GM21390 (cell line): ENCODE data around the gene AJAP1.
"Not testable (repeated sequence)": the region's sequence is repeated elsewhere in the genome, so short reads cannot be mapped to it uniquely, and the experiment has no call there.

ENCODE experiments used
- ATAC-seq: cut with Tn5 transposase; IDR thresholded peaks from one replicate; pipeline ENCODE4 v1.9.1; 2021; ENCODE audit not compliant: unreplicated experiment

AJAP1 gene, protein sequence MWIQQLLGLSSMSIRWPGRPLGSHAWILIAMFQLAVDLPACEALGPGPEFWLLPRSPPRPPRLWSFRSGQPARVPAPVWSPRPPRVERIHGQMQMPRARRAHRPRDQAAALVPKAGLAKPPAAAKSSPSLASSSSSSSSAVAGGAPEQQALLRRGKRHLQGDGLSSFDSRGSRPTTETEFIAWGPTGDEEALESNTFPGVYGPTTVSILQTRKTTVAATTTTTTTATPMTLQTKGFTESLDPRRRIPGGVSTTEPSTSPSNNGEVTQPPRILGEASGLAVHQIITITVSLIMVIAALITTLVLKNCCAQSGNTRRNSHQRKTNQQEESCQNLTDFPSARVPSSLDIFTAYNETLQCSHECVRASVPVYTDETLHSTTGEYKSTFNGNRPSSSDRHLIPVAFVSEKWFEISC

DNA sequence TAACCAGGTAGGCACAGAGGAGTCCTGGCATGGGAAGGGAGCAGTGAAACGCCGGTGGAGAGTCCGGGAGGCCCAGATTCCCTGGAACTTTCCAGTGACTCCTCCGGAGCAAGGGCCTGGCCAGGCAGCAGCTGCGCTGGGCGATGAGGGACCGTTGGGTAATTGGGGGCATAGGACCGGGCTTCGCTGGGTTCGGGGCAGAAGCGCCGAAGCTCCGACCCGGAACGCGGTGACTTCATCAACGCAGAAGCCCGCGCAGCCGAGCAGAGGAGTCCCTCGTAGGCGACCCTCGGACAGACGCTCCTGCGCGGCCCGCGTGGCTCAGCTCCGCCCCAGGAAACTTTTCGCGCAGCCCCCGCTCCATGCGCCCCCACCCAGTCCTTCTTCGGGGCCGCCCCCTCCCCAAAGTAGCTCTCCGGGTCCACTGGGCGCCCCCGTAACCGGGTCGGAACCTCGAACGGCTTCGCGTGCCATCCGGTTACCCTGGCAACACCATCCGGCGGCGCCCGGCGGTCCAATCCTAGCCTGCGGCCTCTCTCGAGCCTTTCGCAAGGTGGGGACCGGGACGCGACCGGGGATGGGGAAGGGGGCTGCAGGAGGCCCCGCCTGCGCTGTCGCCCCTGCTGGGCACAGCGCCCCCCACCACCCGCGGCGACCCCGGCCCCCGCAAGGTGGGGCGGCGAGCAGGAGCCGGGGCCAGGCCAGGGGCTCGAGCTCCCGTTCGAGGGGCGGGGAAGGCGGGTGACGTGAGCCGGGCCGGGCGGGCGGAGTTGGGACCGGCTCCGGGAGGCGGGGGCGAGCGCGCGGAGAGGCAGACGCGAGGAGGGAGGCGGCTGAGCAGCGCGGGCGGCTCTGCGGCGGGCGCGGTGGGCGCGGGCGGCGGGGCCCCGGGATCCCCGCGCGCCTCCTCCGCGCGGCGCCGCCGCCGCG is at the start of gene AJAP1:
AJAP1 (plus strand) TSS at position 814 of the 930 bp plus-strand sequence. CDS start 817 bp downstream, outside the sequence.
- no peak for ATAC-seq

DNA sequence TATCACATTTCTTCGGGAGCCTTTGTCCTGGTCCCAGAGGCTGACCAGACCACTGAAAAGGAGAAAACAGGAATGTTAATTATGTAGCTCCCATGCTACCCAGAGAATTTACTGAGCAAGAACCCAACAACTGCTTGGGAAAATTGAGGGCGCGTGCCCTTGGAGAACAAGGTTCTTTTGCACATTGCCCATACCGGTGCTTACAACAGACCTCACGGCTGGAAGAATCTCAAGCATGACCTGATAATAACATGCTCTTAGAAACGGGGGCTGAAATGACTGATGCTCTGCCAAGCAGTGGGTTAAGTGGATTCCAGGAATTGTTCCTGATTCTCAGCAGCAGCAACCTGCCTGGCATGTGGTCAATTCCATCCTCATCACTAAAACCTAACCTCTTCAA is 49.3 kb upstream of the AJAP1 start:
- no peak for ATAC-seq

DNA sequence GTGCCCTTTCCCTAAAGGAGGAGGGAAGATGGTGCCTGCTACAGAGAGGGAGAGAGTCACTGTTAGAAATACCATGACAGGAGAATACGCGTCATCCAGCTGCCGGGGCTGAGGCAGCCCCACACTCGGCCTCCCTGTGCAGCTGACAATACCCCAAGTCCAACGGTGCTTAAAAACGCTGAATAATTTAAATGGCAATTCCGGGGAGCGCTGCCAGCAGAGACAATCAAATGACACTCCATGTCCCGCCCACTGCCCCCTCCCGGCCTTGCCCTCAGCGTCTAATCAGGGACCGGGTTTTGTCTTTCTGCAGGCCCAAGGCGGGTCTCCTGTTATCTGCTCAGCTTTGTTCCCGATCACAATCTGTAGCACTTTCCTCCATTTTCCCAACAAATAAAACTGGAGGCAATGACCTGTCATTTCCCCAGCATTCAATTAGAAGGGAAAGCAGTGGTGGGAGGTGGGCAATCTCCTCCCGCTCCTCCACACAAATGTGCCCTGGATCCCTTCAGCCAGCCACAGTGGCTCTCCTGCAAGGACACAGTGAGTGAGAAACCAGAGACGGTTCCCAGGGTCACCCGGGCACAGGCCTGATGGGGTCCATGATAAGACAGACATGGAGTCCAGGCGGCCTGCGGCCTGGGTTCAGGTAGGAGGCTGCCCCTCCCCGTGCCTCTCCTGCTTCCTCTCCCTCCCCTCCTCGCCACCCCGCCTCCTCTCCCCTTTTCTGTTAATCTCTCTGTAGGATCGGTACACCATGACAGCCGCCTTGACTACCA is 42.7 kb upstream of the AJAP1 start:
- no peak for ATAC-seq

DNA sequence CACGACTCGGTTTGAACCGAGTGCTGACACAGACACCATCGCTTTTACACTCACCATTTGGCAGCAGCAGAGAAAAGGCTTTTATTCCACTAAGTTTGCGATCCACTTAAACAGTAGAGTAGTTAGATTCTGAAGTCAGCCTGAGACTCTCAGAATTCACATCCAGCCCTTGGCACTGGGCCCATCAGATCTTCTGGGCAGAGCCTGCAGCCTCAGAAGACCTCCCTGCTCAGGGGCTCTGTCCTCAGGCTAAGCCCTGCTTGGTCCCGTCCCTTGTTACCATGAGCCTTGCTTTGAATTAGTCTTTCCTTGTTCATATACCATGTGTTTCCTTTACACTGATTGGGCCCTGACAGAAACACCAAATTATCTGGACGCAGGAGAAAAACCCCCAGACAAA is 41.4 kb upstream of the AJAP1 start:
- no peak for ATAC-seq

DNA sequence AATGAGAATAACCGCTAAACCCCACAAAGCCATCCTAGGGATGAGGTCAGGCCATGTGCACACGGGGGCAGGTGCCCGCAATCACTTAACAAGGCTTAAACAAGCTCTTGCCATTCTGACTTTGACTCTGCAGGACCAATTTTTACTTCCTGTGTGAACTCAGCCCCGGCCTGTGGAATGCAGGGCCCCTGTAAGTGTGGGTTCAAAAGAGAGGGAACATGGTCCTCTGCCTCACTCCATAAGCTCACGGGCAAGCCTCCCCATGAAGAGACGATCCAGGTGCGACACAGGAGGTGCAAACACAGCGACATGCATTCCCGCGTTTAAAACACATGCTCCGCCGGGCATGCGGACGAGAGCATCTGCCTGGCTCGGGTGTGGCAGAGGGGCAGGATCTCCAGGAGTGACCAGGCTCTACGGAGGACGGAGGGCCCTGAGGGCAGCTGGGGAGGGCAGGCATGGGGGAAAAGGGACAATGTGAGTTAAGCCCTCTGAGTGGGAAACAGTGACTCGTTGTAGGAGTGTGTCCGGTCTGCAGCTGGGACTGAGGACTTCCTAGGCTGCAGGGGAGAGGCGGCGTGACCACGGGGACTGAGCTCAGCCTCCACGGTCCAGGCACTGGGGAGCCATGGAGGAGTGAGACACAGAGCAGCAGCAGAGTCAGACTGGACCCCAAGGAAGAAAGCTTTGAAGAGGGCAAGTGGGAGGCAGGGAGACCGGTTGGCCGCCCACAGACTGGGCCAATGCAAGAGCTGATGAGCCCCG is 40.6 kb upstream of the AJAP1 start:
- no peak for ATAC-seq

DNA sequence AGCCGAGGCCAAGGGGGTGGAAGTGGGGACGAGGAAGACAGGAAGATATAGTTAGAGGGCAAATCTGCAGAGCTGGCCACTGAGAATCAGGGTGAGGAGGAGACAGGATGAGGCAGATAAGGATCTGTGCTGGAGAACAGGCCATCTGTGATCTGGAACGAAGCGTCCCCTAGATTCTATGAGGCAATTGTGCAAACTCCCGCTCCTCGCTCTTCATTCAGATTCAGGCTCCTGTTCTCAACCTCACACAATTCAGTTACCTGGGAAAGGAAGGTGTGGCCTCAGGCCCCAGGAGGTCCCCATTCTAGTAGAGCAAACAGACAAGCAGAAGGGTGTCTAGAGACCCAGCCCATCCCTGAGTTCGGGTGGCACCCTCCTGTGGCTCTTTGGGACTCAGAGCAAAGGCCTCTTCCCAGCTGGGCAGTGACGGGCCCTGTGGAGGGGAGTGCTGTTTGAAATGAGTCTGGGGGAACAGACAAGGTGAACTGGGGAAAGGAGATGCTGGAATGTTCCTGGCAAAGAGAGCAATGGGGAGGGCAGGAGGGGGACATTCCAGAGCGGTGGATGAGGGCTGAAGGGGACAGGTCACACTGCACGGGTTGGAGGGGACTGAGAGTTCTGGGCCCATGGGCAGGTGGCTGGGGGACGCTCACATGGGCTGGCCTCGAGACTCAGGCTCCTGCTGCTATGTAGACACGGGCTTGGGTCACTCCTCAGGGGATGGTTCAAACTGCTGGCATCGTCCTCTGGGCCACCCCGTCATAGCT is 39.9 kb upstream of the AJAP1 start:
- ATAC-seq, result no peak

DNA sequence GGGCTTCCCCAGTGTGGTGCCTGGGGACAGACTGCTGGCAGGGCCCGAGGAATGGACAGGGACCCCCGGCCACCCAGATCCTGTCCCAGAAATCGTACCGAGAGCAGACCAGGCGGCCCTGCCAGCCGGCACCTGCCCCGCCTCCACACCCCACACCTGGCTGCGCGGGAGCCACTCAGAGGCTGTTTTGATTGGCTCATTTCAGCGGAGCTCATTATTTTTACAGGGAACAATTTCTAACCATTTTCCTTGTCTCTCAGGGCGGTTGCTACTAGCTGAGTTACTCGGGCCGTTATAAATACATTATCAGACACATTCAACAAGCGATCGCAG is 39.3 kb upstream of the AJAP1 start:
- ATAC-seq, result no peak

DNA sequence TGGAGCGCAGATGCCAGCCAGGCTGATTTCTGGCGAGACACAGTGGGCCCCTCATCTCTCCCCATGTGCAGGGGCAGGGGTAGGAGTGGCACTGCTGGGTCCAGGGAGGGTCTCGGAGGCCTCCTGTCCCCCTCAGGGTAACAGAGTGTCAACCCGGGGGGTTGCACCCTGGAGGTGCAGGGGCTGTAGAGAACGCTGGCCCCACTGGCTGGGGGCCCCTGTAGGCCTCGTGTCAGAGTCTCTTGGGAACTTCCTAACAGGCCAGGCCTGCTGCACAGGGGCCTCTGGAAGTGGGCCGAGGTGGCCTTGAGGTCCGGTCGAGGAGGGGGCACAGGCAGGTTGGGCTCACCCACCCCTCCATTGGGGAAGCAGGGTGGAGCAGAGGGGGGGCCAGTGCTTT is 38.9 kb upstream of the AJAP1 start:
- ATAC-seq, result no peak

DNA sequence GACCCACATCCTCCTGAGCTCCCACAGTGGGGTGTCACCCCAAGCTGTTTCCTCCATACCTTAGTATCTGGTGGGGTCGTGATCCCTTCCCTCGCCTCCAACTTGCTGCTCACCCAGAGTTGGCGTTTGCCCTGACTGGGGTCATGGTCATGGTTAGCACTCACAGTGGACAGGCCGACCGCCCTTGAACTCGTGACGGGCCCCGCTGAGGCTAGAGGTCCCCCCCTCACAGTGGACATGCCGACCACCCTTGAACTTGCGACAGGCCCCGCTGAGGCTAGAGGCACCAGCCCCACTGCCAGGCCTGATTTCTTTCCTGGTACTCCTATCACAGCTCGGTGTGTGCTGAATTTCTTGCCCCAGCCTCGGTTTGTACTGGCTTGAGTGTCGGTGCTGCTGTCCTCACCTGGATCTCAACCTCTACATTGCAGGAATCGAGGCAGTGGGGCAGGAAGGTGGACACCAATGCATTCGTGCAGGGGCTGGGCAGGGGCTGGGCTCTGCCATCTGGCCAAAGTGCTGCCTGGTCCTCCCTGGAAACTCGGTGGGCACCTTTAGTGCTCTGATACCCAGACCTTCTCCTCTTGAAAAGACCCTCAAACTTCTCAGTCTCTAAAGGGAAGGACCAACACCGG is 37.5 kb upstream of the AJAP1 start:
- ATAC-seq, result no peak

DNA sequence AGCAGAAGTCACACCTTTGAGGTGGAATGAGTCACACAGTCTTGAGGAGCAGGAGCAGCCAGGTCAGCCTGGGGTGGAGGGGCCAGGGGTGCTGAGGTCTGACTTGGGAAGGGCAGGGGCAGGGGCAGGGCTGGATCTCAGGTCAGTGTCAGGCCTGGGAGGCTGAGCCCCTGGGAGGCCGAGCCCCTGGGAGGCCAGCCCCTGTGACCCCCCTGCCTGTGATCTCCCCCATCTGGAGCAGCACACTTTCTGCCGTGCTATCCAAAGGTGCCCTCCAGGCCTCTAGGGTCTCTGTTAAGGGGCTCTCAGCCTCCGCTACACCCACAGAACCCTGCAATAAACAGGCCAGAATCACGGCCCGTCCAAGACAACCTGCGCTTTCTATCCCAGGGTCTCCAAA is 36.9 kb upstream of the AJAP1 start:
- ATAC-seq, result no peak

DNA sequence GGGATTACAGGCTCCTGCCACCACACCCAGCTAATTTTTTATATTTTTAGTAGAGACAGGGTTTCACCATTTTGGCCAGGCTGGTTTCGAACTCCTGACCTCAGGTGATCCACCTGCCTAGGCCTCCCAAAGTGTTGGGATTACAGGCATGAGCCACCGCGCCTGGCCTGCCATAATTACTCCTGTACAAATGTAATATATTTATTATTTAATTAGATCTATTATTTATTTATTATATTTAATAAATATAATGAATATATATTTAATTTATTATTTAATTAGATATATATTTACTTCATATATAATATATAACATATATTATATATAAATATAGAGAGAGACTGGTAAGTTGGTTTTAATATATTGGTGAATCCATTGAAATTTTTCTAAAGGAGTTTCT is 35.6 kb upstream of the AJAP1 start:
- ATAC-seq, result not testable (repeated sequence)

DNA sequence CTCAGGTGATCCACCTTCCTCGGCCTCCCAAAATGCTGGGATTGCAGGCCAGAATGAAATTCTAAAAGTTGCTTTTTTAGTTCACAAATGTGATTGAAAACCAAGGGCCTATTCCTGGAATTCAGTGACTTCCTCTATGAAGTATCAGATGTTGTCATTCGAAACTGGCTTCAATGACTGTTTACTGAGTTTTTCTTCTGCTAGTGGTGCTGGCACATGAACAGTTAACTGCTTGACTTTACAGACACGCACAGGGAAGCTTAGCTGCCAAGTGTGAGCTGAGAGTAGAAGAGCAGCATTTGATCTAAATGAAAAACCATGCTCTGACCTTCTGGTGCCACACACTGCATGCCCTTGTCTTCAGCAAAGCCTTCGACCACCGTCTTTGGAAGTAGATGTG is 32.8 kb upstream of the AJAP1 start:
- no peak for ATAC-seq

DNA sequence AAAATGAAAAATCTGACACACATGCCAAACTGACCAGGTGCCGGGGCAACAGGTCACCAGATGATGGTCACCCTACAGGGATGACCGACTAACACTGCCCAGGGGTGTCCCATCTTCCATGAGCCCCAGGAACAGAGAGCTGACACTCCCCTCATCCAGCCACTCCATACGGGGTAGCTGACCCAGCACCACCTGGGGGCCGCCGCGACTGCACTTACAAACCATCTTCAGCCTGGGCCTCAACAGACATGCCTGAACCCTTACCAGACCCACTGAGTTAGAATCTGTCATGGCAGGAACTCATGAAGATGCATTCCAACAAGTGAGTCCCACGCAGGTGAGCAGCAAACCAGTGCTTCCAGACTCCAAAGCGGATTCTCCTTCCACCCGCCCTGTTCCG is 31.6 kb upstream of the AJAP1 start:
- ATAC-seq, result no peak

DNA sequence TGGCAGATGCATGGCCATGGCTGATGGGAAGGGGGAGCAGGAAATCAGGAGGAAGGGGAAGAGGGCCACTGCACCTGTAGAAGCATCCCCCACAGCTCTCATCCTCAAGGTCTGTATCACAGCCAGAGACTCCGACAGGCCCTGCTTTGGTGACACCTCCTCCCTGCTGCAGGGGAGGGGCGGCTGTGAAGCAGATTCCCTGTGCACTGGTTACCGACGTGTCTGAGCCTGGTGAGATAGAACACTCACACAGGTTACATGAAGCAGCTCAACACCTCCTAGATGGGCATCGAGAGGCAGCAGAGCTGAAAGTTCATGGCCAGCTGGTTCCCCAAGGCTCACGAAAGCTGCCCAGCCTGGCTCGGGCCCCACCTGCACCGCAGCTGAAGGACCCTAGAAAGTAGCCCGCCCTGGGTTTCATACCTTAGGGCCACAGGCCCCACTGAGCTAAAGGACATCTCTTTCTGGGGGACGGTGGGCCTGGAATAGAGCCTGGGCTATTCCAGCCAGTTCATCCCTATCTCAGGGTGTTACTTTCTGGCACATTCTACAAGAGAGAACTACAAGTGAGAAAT is 30.2 kb upstream of the AJAP1 start:
- ATAC-seq, result no peak

DNA sequence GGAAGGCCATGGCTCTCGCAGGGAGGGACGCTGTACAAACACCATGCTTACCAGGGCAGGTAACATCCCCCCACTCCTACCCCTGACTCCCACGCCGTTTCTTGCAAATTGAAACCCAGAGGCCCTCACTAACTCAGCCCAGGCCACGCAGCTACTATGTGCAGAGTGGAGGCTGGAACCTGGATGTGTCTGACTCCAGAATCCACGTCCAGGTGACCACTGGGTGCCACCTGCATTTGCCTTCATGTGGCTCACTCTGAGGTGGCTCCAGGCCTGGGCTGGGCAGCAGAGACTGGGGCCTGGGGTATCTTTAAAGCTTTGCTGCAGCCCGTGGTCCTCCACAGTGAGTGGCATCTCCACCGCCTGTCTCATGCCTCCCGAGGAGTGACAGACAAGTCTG is 29.6 kb upstream of the AJAP1 start:
- no peak for ATAC-seq

DNA sequence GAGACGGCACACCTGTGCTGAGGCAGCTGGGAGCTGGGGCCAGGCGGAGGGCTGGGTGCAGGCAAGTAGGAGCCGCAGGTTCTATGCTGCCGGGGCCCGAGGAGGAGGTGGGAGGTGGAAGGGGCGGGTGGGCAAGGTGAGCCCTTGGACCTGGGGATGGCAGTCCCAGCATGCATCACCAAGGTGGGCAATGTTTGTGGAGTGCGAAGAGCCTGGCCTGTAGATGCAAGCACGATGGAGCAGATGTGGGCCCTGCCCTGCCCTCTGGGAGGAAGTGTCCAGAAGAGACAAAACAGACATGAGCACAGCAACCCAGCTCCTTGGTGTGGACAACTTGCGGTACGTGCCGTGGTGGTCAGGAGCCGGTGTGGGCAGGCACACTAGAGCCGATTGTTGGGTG is 28.3 kb upstream of the AJAP1 start:
- no peak for ATAC-seq

DNA sequence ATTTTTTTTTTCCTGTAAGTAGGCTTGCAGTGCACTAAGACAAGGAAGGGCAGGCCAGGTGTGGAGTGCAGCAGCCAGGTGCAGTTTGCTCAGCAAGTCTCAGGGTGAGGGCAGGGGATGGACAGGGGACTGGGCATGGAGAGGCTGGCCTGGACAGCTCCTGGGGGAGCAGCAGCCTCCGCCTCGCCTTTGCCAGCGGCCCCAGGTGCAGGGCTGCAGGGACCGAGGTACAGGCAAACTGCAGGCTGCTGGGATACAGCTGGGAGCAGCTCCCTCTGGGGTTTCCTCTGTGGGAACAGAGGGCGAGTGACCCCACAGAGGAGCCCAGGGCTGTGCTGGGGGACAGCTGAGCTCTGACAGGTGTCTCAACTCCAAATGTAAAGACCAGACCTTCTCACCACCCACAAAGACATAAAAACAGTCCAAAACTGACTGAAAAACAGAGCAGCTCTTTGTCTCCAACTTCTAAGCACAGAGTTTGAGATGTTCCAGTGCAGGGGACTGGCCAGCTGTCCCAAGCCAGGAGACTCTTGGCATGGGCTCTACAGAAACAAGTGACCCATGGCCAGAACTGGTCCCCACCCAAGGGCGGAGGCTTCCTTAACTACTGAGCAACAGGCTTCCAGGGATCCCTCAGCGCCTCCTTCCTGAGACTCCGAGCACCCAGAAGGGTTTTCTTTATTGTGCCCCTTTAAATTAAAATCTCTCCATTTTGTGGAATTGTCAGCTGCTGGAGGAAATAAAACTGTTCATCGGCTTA is 27.7 kb upstream of the AJAP1 start:
- ATAC-seq, result no peak

DNA sequence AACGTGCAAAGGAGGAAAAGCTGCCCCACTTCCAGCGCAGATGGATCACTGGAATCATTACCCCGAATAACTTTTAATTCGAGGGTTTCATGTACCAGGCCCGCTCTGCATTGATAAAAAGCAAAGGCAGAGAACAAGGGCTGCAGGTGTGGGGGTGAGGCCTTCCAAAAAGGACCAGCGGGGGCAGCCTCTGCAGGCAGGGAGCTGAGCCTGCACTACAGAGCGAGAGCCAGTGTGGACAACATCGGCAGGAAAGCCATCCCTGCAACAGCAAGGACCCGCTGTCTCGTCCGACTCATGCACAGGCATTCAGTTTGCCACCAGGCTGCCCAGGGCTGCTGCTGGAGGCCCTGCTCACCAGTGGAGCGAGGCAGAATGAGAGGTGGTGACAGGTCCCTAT is 27.1 kb upstream of the AJAP1 start:
- no peak for ATAC-seq
